ENCODE results near the gene FXYD3.

- TF ChIP-seq, protein P1, sequence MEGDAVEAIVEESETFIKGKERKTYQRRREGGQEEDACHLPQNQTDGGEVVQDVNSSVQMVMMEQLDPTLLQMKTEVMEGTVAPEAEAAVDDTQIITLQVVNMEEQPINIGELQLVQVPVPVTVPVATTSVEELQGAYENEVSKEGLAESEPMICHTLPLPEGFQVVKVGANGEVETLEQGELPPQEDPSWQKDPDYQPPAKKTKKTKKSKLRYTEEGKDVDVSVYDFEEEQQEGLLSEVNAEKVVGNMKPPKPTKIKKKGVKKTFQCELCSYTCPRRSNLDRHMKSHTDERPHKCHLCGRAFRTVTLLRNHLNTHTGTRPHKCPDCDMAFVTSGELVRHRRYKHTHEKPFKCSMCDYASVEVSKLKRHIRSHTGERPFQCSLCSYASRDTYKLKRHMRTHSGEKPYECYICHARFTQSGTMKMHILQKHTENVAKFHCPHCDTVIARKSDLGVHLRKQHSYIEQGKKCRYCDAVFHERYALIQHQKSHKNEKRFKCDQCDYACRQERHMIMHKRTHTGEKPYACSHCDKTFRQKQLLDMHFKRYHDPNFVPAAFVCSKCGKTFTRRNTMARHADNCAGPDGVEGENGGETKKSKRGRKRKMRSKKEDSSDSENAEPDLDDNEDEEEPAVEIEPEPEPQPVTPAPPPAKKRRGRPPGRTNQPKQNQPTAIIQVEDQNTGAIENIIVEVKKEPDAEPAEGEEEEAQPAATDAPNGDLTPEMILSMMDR (conservative IDR thresholded peaks at IDR 0.05 in 1 of 2, IDR thresholded peaks at IDR 0.05 in 1 of 2; ENCODE audit: low read depth in 1 of 2, low read length in 2 of 2) = no peak
- TF ChIP-seq EZH2 (IDR thresholded peaks at IDR 0.05; ENCODE audit: low read length, missing control alignments) = no peak
Observed at GRCh38 chr19:35166100-35167063, 50.8 kb downstream of the FXYD3 start.
